GM23338 (cell line): ENCODE data around the gene AURKAIP1.

Experiments
- CREB1 ChIP-seq: fragments of 250-450 bp; sonication (Bioruptor Pico); IDR thresholded peaks from 2 replicates; pipeline ENCODE4 v1.5.0; 2020; ENCODE audit warnings: low read depth, mild to moderate bottlenecking, moderate library complexity
- CTCF ChIP-seq, 2 experiments: fragments of 200-600 bp in 1 of 2; sonication (generic) in 1 of 2; conservative IDR thresholded peaks; 2 replicates each; pipeline versions ENCODE4 v1.5.1 to v1.6.1; 2016 to 2017; ENCODE audit warnings: antibody characterized with exemption in 2 of 2, low read depth in 2 of 2, mild to moderate bottlenecking in 2 of 2, moderate library complexity in 1 of 2
- ETS1 ChIP-seq: IDR thresholded peaks from 2 replicates; pipeline ENCODE4 v1.6.1; 2016; ENCODE audit warnings: antibody characterized with exemption
- EZH2 ChIP-seq: fragments of 200-600 bp; sonication (generic); IDR thresholded peaks from one replicate; pipeline ENCODE4 v1.8.0; 2017; ENCODE audit warnings: antibody characterized with exemption, mild to moderate bottlenecking, low read depth; ENCODE audit not compliant: unreplicated experiment
- EZH2phosphoT487 ChIP-seq: fragments of 200-600 bp; sonication (generic); IDR thresholded peaks from one replicate; pipeline ENCODE4 v1.8.1; 2018; ENCODE audit warnings: antibody characterized with exemption; ENCODE audit not compliant: unreplicated experiment
- JUNB ChIP-seq: IDR thresholded peaks from one replicate; pipeline ENCODE4 v1.6.1; 2016; ENCODE audit warnings: antibody characterized with exemption; ENCODE audit not compliant: unreplicated experiment
- NANOG ChIP-seq: IDR thresholded peaks from 2 replicates; pipeline ENCODE4 v1.6.1; 2016; ENCODE audit warnings: antibody characterized with exemption, borderline replicate concordance
- POLR2AphosphoS5 ChIP-seq: IDR thresholded peaks from 2 replicates; pipeline ENCODE4 v1.6.1; 2016; ENCODE audit warnings: antibody characterized with exemption, low read depth
- REST ChIP-seq: IDR thresholded peaks from one replicate; pipeline ENCODE4 v1.6.1; 2018; ENCODE audit warnings: antibody characterized with exemption; ENCODE audit not compliant: unreplicated experiment
- ZNF114 ChIP-seq: fragments of 250-450 bp; sonication (Bioruptor Pico); IDR thresholded peaks from 2 replicates; pipeline ENCODE4 v1.5.0; 2020; ENCODE audit warnings: mild to moderate bottlenecking, moderate library complexity
- ZNF331 ChIP-seq: fragments of 250-450 bp; sonication (Bioruptor Pico); IDR thresholded peaks from 2 replicates; pipeline ENCODE4 v1.5.0; 2020; ENCODE audit warnings: low read depth, mild to moderate bottlenecking, moderate library complexity
- ZNF462 ChIP-seq: fragments of 250-450 bp; sonication (Bioruptor Pico); IDR thresholded peaks from 2 replicates; pipeline ENCODE4 v1.5.0; 2020; ENCODE audit warnings: mild to moderate bottlenecking, moderate library complexity

GRCh38 chr1:1348420-1349255 is 26.4 kb downstream of the AURKAIP1 start:
- TF ChIP-seq CTCF (conservative IDR thresholded peaks at IDR 0.05; ENCODE audit: low read depth in 2 of 2) (no peak), EZH2 (no peak), CREB1 (no peak), REST (no peak), ZNF462 (CRISPR knock-in tag) (no peak), EZH2phosphoT487 (no peak), NANOG (no peak), POLR2AphosphoS5 (peak; percentile 21; the same call in 1 of the 2 replicates), JUNB (no peak), ZNF331 (CRISPR knock-in tag) (no peak), ETS1 (no peak), ZNF114 (CRISPR knock-in tag) (no peak)
